ENCODE data around the gene ANKHD1.
"Not testable (repeated sequence)": the region's sequence is repeated elsewhere in the genome, so short reads cannot be mapped to it uniquely, and the experiment has no call there.

Gene ANKHD1

GRCh38 chr5:140575309-140575708, 173.7 kb downstream of the ANKHD1 start:
- FAIRE-seq (no peak), DNase-seq (ENCODE audit: insufficient read length, low spot score) (no peak)

GRCh38 chr5:140576776-140577201, 175.2 kb downstream of the ANKHD1 start:
- FAIRE-seq (no peak), DNase-seq (ENCODE audit: insufficient read length, low spot score) (no peak)

- DNase-seq (ENCODE audit: insufficient read length, low spot score); FAIRE-seq: not testable (repeated sequence)
Observed at GRCh38 chr5:140579188-140579747, 177.6 kb downstream of the ANKHD1 start.

GRCh38 chr5:140587495-140587894, 185.9 kb downstream of the ANKHD1 start:
- FAIRE-seq = no peak

GRCh38 chr5:140588311-140589070, 186.9 kb downstream of the ANKHD1 start:
- no peak for DNase-seq (ENCODE audit: insufficient read length, low spot score)

More at GRCh38 chr5:140587495-140587894, 185.9 kb downstream of the ANKHD1 start:
- DNase-seq (ENCODE audit: insufficient read length, low spot score) = no peak

More at GRCh38 chr5:140588311-140589070, 186.9 kb downstream of the ANKHD1 start:
- FAIRE-seq = no peak
